Tibial nerve (tissue), 4 donors: ENCODE measurements around the gene P2RX6. TPM values are rescaled to one million over a fixed set of nuclear protein-coding genes. Genes with fewer than 3 reads are reported as not detected.
"Not testable (repeated sequence)": the region's sequence is repeated elsewhere in the genome, so short reads cannot be mapped to it uniquely, and the experiment has no call there.

Experiments used
- DNase-seq, 2 donors: peaks; one replicate each; pipeline ENCODE4 v3.0.0-alpha.2; 2019; ENCODE audit warnings: low spot score in 2 of 2
- H3K27ac ChIP-seq, 4 donors: fragments of 200-600 bp; sonication (generic) in 3 of 4; one replicate each; pipeline ENCODE4 v1.5.1; 2017 to 2019; ENCODE audit warnings: mild to moderate bottlenecking in 1 of 4
- H3K27me3 ChIP-seq, 2 donors: fragments of 200-600 bp; sonication (generic) in 1 of 2; one replicate each; pipeline versions ENCODE4 v1.5.1 to v1.6.0; 2017 to 2019
- H3K36me3 ChIP-seq, 3 donors: fragments of 200-600 bp; sonication (generic); one replicate each; pipeline ENCODE4 v1.5.1; 2018 to 2019
- H3K4me1 ChIP-seq, 4 donors: fragments of 200-600 bp; sonication (generic) in 3 of 4; one replicate each; pipeline ENCODE4 v1.5.1; 2017 to 2019
- H3K4me3 ChIP-seq, 4 donors: fragments of 200-600 bp; sonication (generic) in 3 of 4; one replicate each; pipeline ENCODE4 v1.5.1; 2017 to 2019; ENCODE audit warnings: mild to moderate bottlenecking in 1 of 4, moderate library complexity in 1 of 4
- H3K9me3 ChIP-seq, 4 donors: fragments of 200-600 bp; sonication (generic) in 3 of 4; one replicate each; pipeline ENCODE4 v1.5.1; 2017 to 2019
- CTCF ChIP-seq, 5 experiments: fragments of 200-600 bp in 3 of 5; fragments of 450-650 bp in 2 of 5; sonication (generic) in 3 of 5; IDR thresholded peaks; one replicate each; pipeline ENCODE4 v1.5.1; 2016 to 2019; ENCODE audit warnings: antibody characterized with exemption in 5 of 5, mild to moderate bottlenecking in 3 of 5, moderate library complexity in 2 of 5
- EP300 ChIP-seq, 2 donors: sonication (generic); formaldehyde crosslinking; IDR thresholded peaks; one replicate each; pipeline ENCODE4 v1.6.1; 2017; ENCODE audit warnings: antibody characterized with exemption in 2 of 2, mild to moderate bottlenecking in 1 of 2
- POLR2A ChIP-seq, 2 donors: fragments of 450-650 bp; IDR thresholded peaks; one replicate each; pipeline ENCODE4 v1.6.1; 2017; ENCODE audit warnings: antibody characterized with exemption in 2 of 2, mild to moderate bottlenecking in 2 of 2, moderate library complexity in 2 of 2
- WGBS, 2 donors: methylation state at CpG; one replicate each; pipeline ENCODE4 v1.1.5; 2018; 5-methylcytosine and 5-hydroxymethylcytosine counted together
- total RNA-seq, 4 donors: library from RNA; depleted of rRNA; stranded (reverse); fragments of >200 nt; gene quantifications; one replicate each; pipeline ENCODE4 v1.1.0, GENCODE V29; 2016

P2RX6 gene
- total RNA-seq, 4 donors from 2014 or later, result 0.63 to 3.3 (median 0.78) TPM

- whole genome bisulfite sequencing, 2 donors, result 85 to 86% methylated on average over 7 of the region's 7 CpGs
- Histone ChIP-seq H3K9me3 (no peaks in the 10 kb centered on the region), H3K4me1 (peaks cover 0 to 19% (median 11%) of the 10 kb centered on the region in 4 donors), H3K27me3 (peaks cover 0 to 22% of the 10 kb centered on the region in 2 donors), H3K36me3 (no peaks in the 10 kb centered on the region), H3K4me3 (no peak overlapping the region), H3K27ac (no peak overlapping the region)
- DNase-seq, result no peak
- TF ChIP-seq POLR2A (IDR thresholded peaks at IDR 0.05), result no peak
- no peak for TF ChIP-seq CTCF (IDR thresholded peaks at IDR 0.05)
- TF ChIP-seq EP300 (IDR thresholded peaks at IDR 0.05), result no peak
These were observed 46.5 kb upstream of the P2RX6 start for GRCh38 chr22:20968281-20968977.

GRCh38 chr22:20970939-20971657, 43.9 kb upstream of the P2RX6 start:
- no peak for DNase-seq
- H3K27ac ChIP-seq, result no peak overlapping the region
- no peaks in the 10 kb centered on the region for H3K27me3 ChIP-seq
- no peak for TF ChIP-seq CTCF (IDR thresholded peaks at IDR 0.05)
- no peak for TF ChIP-seq POLR2A (IDR thresholded peaks at IDR 0.05)
- TF ChIP-seq EP300 (IDR thresholded peaks at IDR 0.05), result no peak
- no peak overlapping the region for H3K4me3 ChIP-seq
- 51 to 68% methylated on average over 4 of the region's 4 CpGs for WGBS, 2 donors
- H3K9me3 ChIP-seq, result no peaks in the 10 kb centered on the region
- H3K4me1 ChIP-seq, result peaks cover 0 to 4% (median 0%) of the 10 kb centered on the region in 4 donors
- H3K36me3 ChIP-seq, result no peaks in the 10 kb centered on the region

GRCh38 chr22:20972014-20972694, 42.8 kb upstream of the P2RX6 start:
- not testable (repeated sequence) for H3K36me3 ChIP-seq, H3K9me3 ChIP-seq, H3K27me3 ChIP-seq, H3K4me1 ChIP-seq, H3K27ac ChIP-seq, DNase-seq, H3K4me3 ChIP-seq
- 83% methylated on average over 11 of the region's 11 CpGs for WGBS, 2 donors

GRCh38 chr22:20972933-20973577, 41.9 kb upstream of the P2RX6 start:
- DNase-seq, result no peak
- 69 to 70% methylated on average over 20 of the region's 21 CpGs for WGBS, 2 donors
- H3K27me3 ChIP-seq, result no peaks in the 10 kb centered on the region
- H3K36me3 ChIP-seq, result no peaks in the 10 kb centered on the region
- no peak for TF ChIP-seq EP300 (IDR thresholded peaks at IDR 0.05)
- TF ChIP-seq POLR2A (IDR thresholded peaks at IDR 0.05), result no peak
- TF ChIP-seq CTCF (IDR thresholded peaks at IDR 0.05), result no peak
- H3K9me3 ChIP-seq, result peaks cover 0 to 3% (median 0%) of the 10 kb centered on the region in 4 donors
- peaks cover 0 to 3% (median 0%) of the 10 kb centered on the region in 4 donors for H3K4me1 ChIP-seq
- no peak overlapping the region for H3K27ac ChIP-seq
- no peak overlapping the region for H3K4me3 ChIP-seq

- Histone ChIP-seq H3K4me3 (no peak overlapping the region), H3K4me1 (no peaks in the 10 kb centered on the region), H3K27me3 (no peaks in the 10 kb centered on the region), H3K9me3 (peaks cover 0 to 10% (median 0%) of the 10 kb centered on the region in 4 donors), H3K27ac (no peak overlapping the region), H3K36me3 (no peaks in the 10 kb centered on the region)
- TF ChIP-seq EP300 (IDR thresholded peaks at IDR 0.05) (no peak), POLR2A (IDR thresholded peaks at IDR 0.05) (no peak), CTCF (IDR thresholded peaks at IDR 0.05) (no peak)
- DNase-seq, result no peak
- WGBS, 2 donors, result 64 to 72% methylated on average over 19 to 21 of the region's 21 CpGs
These were observed 41.2 kb upstream of the P2RX6 start for GRCh38 chr22:20973634-20974286.
